Central memory CD8-positive, alpha-beta T cell (primary cell): Measurements from ENCODE around the gene AP3S2.

Source experiments
- ATAC-seq: fragments of 150-1000 bp; cut with Tn5 transposase; replicated peaks from 2 replicates; pipeline ENCODE4 v1.10.0; 2022; ENCODE audit warnings: mild to moderate bottlenecking, moderate FRiP score, moderate number of reproducible peaks; ENCODE audit not compliant: poor library complexity, severe bottlenecking; ENCODE audit errors: extremely low read depth
- DNase-seq, 2 donors: peaks; one replicate each; pipeline ENCODE4 v3.0.0; 2021; ENCODE audit warnings: low spot score in 2 of 2
- H3K27ac Mint-ChIP-seq: one replicate; pipeline ENCODE4 v1.8.0; 2022; ENCODE audit warnings: low read depth, mild to moderate bottlenecking, moderate library complexity, mixed read lengths
- H3K27me3 Mint-ChIP-seq: one replicate; pipeline ENCODE4 v1.8.0; 2022; ENCODE audit warnings: mixed read lengths
- H3K36me3 Mint-ChIP-seq: one replicate; pipeline ENCODE4 v1.8.0; 2022; ENCODE audit warnings: mild to moderate bottlenecking, moderate library complexity, mixed read lengths; ENCODE audit not compliant: insufficient read depth
- H3K4me1 Mint-ChIP-seq: one replicate; pipeline ENCODE4 v1.8.0; 2022; ENCODE audit warnings: mixed read lengths
- H3K4me3 Mint-ChIP-seq: one replicate; pipeline ENCODE4 v1.8.0; 2022; ENCODE audit warnings: mild to moderate bottlenecking, moderate library complexity, mixed read lengths
- H3K9me3 Mint-ChIP-seq: one replicate; pipeline ENCODE4 v1.8.0; 2022; ENCODE audit warnings: mixed read lengths

AP3S2 gene

GRCh38 chr15:89810837-89811236 is 83.0 kb downstream of the AP3S2 start:
- DNase-seq (no peak), ATAC-seq (no peak)
- no peaks in the 10 kb centered on the region for H3K9me3 Mint-ChIP-seq
- peaks cover 38% of the 10 kb centered on the region for H3K27me3 Mint-ChIP-seq
- no peak overlapping the region for H3K4me3 Mint-ChIP-seq
- H3K27ac Mint-ChIP-seq = no peak overlapping the region
- H3K4me1 Mint-ChIP-seq = no peaks in the 10 kb centered on the region
- H3K36me3 Mint-ChIP-seq = no peaks in the 10 kb centered on the region

- DNase-seq (no peak), ATAC-seq (no peak)
- H3K4me1 Mint-ChIP-seq = no peaks in the 10 kb centered on the region
- no peaks in the 10 kb centered on the region for H3K36me3 Mint-ChIP-seq
- no peak overlapping the region for H3K4me3 Mint-ChIP-seq
- no peaks in the 10 kb centered on the region for H3K9me3 Mint-ChIP-seq
- H3K27ac Mint-ChIP-seq = no peak overlapping the region
- H3K27me3 Mint-ChIP-seq = peaks cover 32% of the 10 kb centered on the region
These were observed 84.0 kb downstream of the AP3S2 start for GRCh38 chr15:89809787-89810148.

GRCh38 chr15:89809093-89809786 is 84.6 kb downstream of the AP3S2 start:
- DNase-seq (no peak), ATAC-seq (no peak)
- H3K27ac Mint-ChIP-seq = no peak overlapping the region
- H3K4me1 Mint-ChIP-seq = no peaks in the 10 kb centered on the region
- H3K27me3 Mint-ChIP-seq = peaks cover 34% of the 10 kb centered on the region
- H3K36me3 Mint-ChIP-seq = no peaks in the 10 kb centered on the region
- no peaks in the 10 kb centered on the region for H3K9me3 Mint-ChIP-seq
- H3K4me3 Mint-ChIP-seq = no peak overlapping the region

- DNase-seq (no peak), ATAC-seq (no peak)
- H3K27me3 Mint-ChIP-seq = peaks cover 25% of the 10 kb centered on the region
- no peak overlapping the region for H3K27ac Mint-ChIP-seq
- H3K4me3 Mint-ChIP-seq = no peak overlapping the region
- no peaks in the 10 kb centered on the region for H3K36me3 Mint-ChIP-seq
- H3K9me3 Mint-ChIP-seq = no peaks in the 10 kb centered on the region
- H3K4me1 Mint-ChIP-seq = no peaks in the 10 kb centered on the region
These were observed 85.5 kb downstream of the AP3S2 start for GRCh38 chr15:89808160-89808870.

- no peak for ATAC-seq
- no peak overlapping the region for H3K27ac Mint-ChIP-seq
- H3K9me3 Mint-ChIP-seq = no peaks in the 10 kb centered on the region
- DNase-seq = no peak
- no peak overlapping the region for H3K4me3 Mint-ChIP-seq
- no peaks in the 10 kb centered on the region for H3K36me3 Mint-ChIP-seq
- peaks cover 21% of the 10 kb centered on the region for H3K27me3 Mint-ChIP-seq
- H3K4me1 Mint-ChIP-seq = no peaks in the 10 kb centered on the region
These were observed 86.1 kb downstream of the AP3S2 start for GRCh38 chr15:89807689-89808088.

- Mint-ChIP-seq H3K4me3 (no peak overlapping the region), H3K27me3 (peaks cover 21% of the 10 kb centered on the region), H3K9me3 (no peaks in the 10 kb centered on the region), H3K27ac (no peak overlapping the region), H3K36me3 (no peaks in the 10 kb centered on the region), H3K4me1 (no peaks in the 10 kb centered on the region)
- ATAC-seq = no peak
- DNase-seq = no peak
These were observed 86.9 kb downstream of the AP3S2 start for GRCh38 chr15:89806559-89807550.

- Mint-ChIP-seq H3K27ac (no peak overlapping the region), H3K4me3 (no peak overlapping the region), H3K27me3 (peaks cover 25% of the 10 kb centered on the region), H3K9me3 (no peaks in the 10 kb centered on the region), H3K4me1 (no peaks in the 10 kb centered on the region), H3K36me3 (no peaks in the 10 kb centered on the region)
- DNase-seq (no peak), ATAC-seq (no peak)
These were observed 87.6 kb downstream of the AP3S2 start for GRCh38 chr15:89806210-89806558.

GRCh38 chr15:89805241-89806209 is 88.3 kb downstream of the AP3S2 start:
- Mint-ChIP-seq H3K4me1 (no peaks in the 10 kb centered on the region), H3K27ac (no peak overlapping the region), H3K4me3 (no peak overlapping the region), H3K9me3 (no peaks in the 10 kb centered on the region), H3K36me3 (no peaks in the 10 kb centered on the region), H3K27me3 (peaks cover 31% of the 10 kb centered on the region)
- DNase-seq = no peak
- no peak for ATAC-seq

- DNase-seq (no peak), ATAC-seq (no peak)
- no peaks in the 10 kb centered on the region for H3K36me3 Mint-ChIP-seq
- H3K4me1 Mint-ChIP-seq = no peaks in the 10 kb centered on the region
- no peak overlapping the region for H3K27ac Mint-ChIP-seq
- no peaks in the 10 kb centered on the region for H3K9me3 Mint-ChIP-seq
- H3K27me3 Mint-ChIP-seq = peaks cover 45% of the 10 kb centered on the region
- H3K4me3 Mint-ChIP-seq = no peak overlapping the region
These were observed 89.6 kb downstream of the AP3S2 start for GRCh38 chr15:89803941-89804800.

GRCh38 chr15:89802986-89803824 is 90.6 kb downstream of the AP3S2 start:
- no peak overlapping the region for H3K4me3 Mint-ChIP-seq
- H3K36me3 Mint-ChIP-seq = no peaks in the 10 kb centered on the region
- ATAC-seq (no peak), DNase-seq (no peak)
- no peak overlapping the region for H3K27ac Mint-ChIP-seq
- H3K27me3 Mint-ChIP-seq = peaks cover 47% of the 10 kb centered on the region
- no peaks in the 10 kb centered on the region for H3K4me1 Mint-ChIP-seq
- H3K9me3 Mint-ChIP-seq = no peaks in the 10 kb centered on the region
